Right ventricle myocardium superior (tissue), 1 donor: ENCODE results near the gene CAMK1G. TPM values are rescaled to one million over a fixed set of nuclear protein-coding genes. Genes with fewer than 3 reads are reported as not detected.
A peak's percentile ranks its signal among the peaks of the same experiment; 100 is the strongest.

ENCODE experiments used
- ATAC-seq: fragments of 200-7000 bp; cut with Tn5 transposase; one replicate; pipeline ENCODE4 v1.9.1; 2020; ENCODE audit warnings: mild to moderate bottlenecking; ENCODE audit not compliant: poor library complexity
- DNase-seq: peaks from one replicate; pipeline ENCODE4 v3.0.0-alpha.2; 2020
- intact Hi-C: fragments of 100-400 bp; cut with DNase I; formaldehyde crosslinking; loops from one replicate; pipeline ENCODE4 v1.11.2; 2022
- microRNA-seq: library from miRNA; unstranded; fragments of <30 nt; microRNA quantifications from one replicate; pipeline ENCODE4 v1.2.0, GENCODE V29; 2020
- total RNA-seq: library from RNA; stranded (reverse); fragmentation: NEBNext Ultra II Directional; extraction: Animal tissue kit (Norgen Biotek cat#: 25700); gene quantifications from one replicate; pipeline ENCODE4 v1.2.1, GENCODE V29; 2021
- donor health status: DM: no; HTN: yes; CAD: no; lungs with severe emphysema.

Gene CAMK1G
- total RNA-seq, 1 donor from 2014 or later: not detected

GRCh38 chr1:209648346-209648745 lies 64.8 kb downstream of the CAMK1G start:
- no peak for ATAC-seq
- intact Hi-C loops: no loop called here
- no peak for DNase-seq

DNA sequence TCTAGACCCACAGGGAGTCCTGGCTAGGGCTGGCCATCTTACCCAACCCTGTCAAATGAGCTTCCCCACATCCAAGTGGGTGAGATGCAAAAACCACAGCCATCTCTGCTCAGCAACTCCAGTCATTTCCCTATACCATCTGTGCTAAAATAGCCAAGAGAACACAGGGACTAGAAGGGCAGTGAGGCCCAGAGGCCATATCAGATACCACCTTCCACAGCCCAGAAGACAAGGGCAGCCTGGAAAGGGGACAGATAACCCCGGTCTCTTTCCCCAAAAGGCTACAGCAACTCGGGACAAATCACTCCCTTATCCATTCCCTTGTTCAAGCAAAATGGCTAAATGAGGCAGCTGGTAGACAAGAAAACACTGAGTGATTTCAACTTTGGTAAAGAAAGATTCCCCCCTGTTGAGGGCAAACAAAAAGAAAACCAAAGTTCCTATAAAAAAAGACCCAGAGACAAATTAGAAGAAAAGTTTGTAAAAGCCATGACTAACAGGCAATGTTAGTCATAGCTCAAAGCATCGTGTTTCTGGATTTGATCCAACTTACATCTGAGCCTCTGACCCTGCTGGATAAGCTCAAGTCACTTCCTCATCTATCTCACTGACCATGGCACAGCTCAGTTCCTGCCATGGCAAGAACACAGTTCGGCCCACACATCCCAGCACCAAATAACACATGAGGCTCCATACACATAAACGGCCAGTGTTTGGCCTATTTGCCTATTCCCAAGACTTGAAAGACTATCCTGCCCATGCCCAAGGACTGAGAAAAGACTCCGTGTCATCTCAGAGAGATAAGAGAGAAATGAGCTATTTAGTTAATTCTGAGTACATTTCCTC lies 65.6 kb downstream of the CAMK1G start:
- intact Hi-C loops: no loop called here
- ATAC-seq: no peak
- no peak for DNase-seq

GRCh38 chr1:209650454-209650853 lies 66.9 kb downstream of the CAMK1G start:
- ATAC-seq (no peak), DNase-seq (no peak)
- intact Hi-C loops: no loop called here

DNA sequence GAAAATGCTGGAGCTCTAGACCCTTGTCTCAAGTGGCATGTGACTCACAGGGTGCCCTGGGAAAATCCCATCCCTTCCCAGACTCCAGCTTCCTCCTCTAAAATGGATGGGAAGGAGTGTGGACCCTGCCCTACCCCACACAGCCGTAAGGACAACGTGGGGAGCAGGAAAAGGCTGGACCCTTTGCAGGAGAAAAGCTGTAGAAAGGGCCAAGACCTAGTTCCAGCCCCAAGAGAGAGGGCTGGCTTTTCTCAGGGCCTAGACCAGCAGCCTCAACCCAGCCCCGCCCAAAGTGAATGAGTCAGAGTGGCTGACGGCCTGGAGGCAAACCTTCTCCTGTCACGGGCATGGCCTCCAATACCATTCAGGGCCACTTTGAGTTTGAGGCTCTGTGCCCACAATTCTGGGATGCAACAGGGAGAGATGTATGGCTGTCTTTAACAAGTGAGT lies 67.6 kb downstream of the CAMK1G start:
- peak; percentile 46 for ATAC-seq
- intact Hi-C loops: no loop called here

DNA sequence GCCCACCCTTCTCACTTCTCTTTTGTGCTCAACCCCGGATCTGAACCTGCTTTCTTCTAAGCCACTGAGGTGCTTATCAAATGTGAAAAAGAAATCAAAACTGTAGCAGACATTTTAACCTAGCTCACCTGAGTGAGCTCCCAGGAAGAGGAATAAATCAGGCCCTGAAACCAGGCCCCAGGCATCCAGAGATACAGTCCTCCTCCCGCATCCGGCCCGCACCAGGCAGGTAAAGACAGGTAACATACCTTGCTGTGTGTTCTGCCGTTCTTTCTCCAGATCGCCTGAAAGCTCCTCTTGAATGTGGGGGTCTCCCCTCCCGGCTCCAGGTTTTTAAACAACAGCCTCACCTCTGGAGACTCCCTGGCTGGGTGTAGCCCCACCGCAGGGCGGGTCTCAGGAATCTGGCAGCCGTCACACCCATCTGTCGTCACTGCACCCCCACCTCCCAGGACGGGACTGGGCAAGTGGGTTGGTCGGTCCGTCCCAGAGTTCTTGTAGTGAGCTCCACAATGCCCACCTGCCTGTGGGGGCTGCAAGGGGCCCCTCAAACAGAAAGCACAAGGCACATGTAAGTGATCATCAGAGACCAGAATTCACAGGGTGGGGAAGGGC lies 68.7 kb downstream of the CAMK1G start, which contains the start of gene LAMB3:
LAMB3 (minus strand) TSS at position 305 of the 615 bp plus-strand sequence. CDS start 1,481 bp downstream, outside the sequence.
- DNase-seq: no peak
- intact Hi-C loops: no loop called here
- ATAC-seq: no peak

More for the DNA sequence above, 67.6 kb downstream of the CAMK1G start:
- peak; percentile 81 for DNase-seq

GRCh38 chr1:209652873-209653401 lies 69.4 kb downstream of the CAMK1G start:
- ATAC-seq (peak; percentile 69), DNase-seq (peak; percentile 82)
- intact Hi-C loops: no loop called here

- DNase-seq (no peak), ATAC-seq (no peak)
- intact Hi-C loops: no loop called here
These were observed 70.4 kb downstream of the CAMK1G start for GRCh38 chr1:209653915-209654351.

DNA sequence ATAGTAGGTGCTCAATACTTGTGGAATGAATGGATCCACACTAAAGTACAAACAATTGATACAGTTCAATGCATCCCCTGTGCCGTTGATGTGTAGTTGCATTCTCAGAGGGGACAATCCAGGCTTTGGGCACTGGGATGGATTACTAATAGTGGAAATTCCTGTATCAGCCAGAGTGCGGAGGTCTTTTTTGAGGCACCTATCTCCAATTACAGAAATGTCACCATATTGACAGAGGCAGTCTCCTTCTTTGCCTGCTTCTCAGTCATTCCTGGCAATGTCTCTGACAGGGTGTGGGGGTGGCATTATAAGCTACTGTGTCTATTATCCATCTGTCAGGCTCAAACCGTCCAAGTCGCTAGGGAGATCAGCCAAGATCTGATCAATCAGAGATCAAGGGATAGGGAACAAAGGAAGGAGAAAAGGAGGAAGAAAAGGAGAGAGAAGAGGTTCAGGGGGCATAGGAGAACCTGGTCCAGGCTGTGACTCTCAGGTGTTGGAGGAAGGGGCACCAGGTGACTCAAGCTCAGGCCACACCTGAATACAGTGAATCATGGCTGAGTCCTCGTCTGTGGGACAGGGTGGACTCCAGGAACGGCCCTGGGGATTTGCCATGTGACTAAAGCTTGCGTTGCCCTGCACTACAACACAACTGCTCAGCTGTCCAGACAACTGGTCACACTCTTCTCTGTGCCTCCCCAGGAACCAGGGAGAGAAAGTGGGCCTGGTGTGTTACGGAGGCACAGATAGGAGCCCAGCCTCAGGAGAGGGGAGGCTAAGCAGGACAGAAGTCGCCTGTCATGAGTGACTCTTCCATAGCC lies 72.1 kb downstream of the CAMK1G start:
- intact Hi-C loops: no loop called here
- no peak for ATAC-seq
- no peak for DNase-seq

DNA sequence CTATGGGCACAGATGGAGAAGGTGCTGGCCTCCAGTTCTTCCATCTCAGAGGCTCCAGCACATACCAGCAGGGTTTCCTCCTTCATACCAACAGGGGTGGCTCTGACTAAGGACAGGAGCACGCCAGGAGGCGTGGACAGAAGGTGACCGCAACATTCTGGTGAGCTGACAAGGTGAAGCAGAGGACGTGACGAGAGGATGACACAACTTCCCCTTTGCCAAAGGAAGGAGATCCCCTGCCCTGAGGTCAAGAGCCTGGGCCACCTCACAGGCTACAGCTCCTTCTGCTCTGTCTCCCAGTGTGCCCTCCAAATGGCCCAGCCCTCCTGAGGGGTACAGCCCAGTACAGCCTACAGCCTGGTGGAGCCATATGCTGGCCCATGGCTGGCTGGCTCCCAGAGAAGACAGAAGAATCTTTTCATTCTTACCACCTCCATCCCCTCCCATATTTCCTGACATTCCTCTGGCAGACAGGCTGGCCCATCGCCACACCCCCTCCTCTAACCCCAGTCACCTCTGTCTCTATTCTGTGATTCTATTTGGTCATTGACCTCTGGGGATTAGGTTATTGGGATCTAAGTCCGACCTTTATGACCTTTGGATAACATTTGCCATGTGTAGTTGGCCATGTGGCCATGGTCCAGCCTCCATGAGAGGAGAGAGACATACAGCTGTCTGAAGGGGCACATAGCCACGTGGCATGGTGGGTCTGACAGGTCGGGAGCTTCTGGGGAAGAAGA lies 73.8 kb downstream of the CAMK1G start:
- no peak for DNase-seq
- intact Hi-C loops: no loop called here
- ATAC-seq: no peak

GRCh38 chr1:209657918-209658317 lies 74.4 kb downstream of the CAMK1G start:
- ATAC-seq (no peak), DNase-seq (no peak)
- intact Hi-C loops: no loop called here

GRCh38 chr1:209659909-209660308 lies 76.4 kb downstream of the CAMK1G start:
- DNase-seq (no peak), ATAC-seq (peak; percentile 20)
- intact Hi-C loops: no loop called here

DNA sequence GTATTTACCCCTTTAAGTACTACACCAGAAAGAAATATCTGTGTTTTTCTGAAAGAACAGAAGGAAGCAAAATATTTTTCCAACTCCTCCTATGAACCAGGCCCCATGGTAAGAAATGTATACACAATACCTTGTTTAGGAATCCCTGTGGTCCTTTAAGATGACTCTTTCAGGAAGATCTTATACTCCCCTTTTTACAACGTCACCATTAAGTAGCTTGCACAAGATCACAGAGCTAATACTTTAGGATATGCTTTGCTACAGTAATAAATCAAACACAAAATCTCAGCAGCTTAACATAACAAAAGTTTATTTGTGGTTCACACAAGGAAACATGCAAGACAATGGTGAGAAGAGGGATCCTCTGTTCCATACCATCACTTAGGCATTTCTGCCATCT lies 77.6 kb downstream of the CAMK1G start:
- intact Hi-C loops: no loop called here
- no peak for ATAC-seq
- DNase-seq: no peak

DNA sequence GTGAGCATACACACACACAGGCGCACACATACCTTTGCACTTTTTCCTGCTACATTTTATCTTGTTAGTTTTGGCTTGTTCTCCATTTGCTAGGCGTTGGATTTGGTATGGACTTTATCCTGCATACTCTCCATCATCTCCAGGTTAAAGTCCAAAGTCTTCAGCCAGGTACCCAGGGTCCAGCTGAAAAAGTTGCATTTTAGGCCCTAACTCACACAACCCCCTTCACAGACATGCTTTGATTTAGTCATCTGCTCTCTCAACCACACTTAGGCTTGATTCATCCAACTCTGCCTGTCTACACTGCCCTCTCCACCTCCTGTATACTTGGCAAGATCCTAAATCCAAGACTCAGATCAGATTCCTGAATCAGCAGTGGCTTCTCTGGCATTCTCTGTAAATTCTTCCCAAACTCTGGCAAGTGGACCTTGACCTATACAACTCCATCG lies 79.4 kb downstream of the CAMK1G start:
- intact Hi-C loops: no loop called here
- no peak for DNase-seq
- no peak for ATAC-seq

Small RNA genes lying within 50 kb of the gene (microRNA-seq; reads per million reads assigned to microRNA genes)
- gene MIR4260: not detected

Other genes starting within 250 kb of the CAMK1G start
- gene LAMB3, start 68.7 kb downstream of the CAMK1G start, total RNA-seq: 5.0 TPM
- 453 TPM for gene G0S2, start 91.7 kb downstream of the CAMK1G start, total RNA-seq
- 4.6 TPM for gene HSD11B1, start 121.1 kb downstream of the CAMK1G start, total RNA-seq
- gene TRAF3IP3, start 172.3 kb downstream of the CAMK1G start, total RNA-seq: 0.70 TPM
- 1.9 TPM for gene C1orf74, start 200.8 kb downstream of the CAMK1G start, total RNA-seq
- gene IRF6, start 222.4 kb downstream of the CAMK1G start, total RNA-seq: 31.6 TPM
- gene UTP25, start 244.3 kb downstream of the CAMK1G start, total RNA-seq: 2.1 TPM